SK-N-SH (cell line): Measurements from ENCODE around the gene TMPRSS5. TPM values are rescaled to one million over a fixed set of nuclear protein-coding genes. Genes with fewer than 3 reads are reported as not detected.

Experiments used
- CTCF ChIA-PET: fragments of 300-600, 350-600 bp; formaldehyde crosslinking; extraction: SDS; loops from one replicate; lab custom pipeline; 2021; lab: Yijun Ruan, JAX
- POLR2A ChIA-PET: fragments of 350-600 bp; sonication (Branson Sonifier 250); formaldehyde crosslinking; extraction: SDS; loops from one replicate; lab custom pipeline; 2020; ENCODE audit warnings: antibody characterized with exemption, inconsistent platforms; lab: Yijun Ruan, JAX
- DNase-seq: peaks from one replicate; pipeline ENCODE4 v3.0.0; 2012
- H2AFZ ChIP-seq: fragments of 200-600 bp; sonication (generic); 2 replicates; pipeline ENCODE4 v1.8.1; 2016; ENCODE audit warnings: antibody characterized with exemption, mild to moderate bottlenecking, low read depth
- H3F3A ChIP-seq: fragments of 200-600 bp; sonication (generic); replicated peaks from 2 replicates; pipeline ENCODE3; 2016; ENCODE audit warnings: antibody characterized with exemption, mild to moderate bottlenecking; ENCODE audit not compliant: insufficient read depth
- H3K27ac ChIP-seq, 2 experiments: fragments of 200-500 bp in 1 of 2; fragments of 200-600 bp in 1 of 2; sonication (Bioruptor generic) in 1 of 2; sonication (generic), shearing (Covaris generic) in 1 of 2; 2 replicates each; pipeline versions ENCODE4 v1.5.1 to v1.6.1; 2014 to 2016; ENCODE audit warnings: low read depth in 2 of 2, inconsistent platforms in 1 of 2, low read length in 1 of 2, mild to moderate bottlenecking in 1 of 2, mixed read lengths in 1 of 2
- H3K27me3 ChIP-seq: fragments of 200-600 bp; sonication (generic), shearing (Covaris generic); 2 replicates; pipeline ENCODE4 v1.6.1; 2016; ENCODE audit warnings: mixed run types; ENCODE audit not compliant: insufficient read depth
- H3K36me3 ChIP-seq, 2 experiments: fragments of 200-500 bp in 1 of 2; fragments of 200-600 bp in 1 of 2; sonication (Bioruptor generic) in 1 of 2; sonication (generic) in 1 of 2; replicated peaks in 1 of 2; 2 replicates each; pipeline versions ENCODE3 to v1.5.1; 2014 to 2016; ENCODE audit warnings: low read length in 1 of 2, mild to moderate bottlenecking in 1 of 2; ENCODE audit not compliant: insufficient read depth in 2 of 2, control insufficient read depth in 1 of 2
- H3K4me1 ChIP-seq, 2 experiments: fragments of 200-500 bp in 1 of 2; fragments of 200-600 bp in 1 of 2; sonication (Bioruptor generic) in 1 of 2; sonication (generic), shearing (Covaris generic) in 1 of 2; 2 replicates each; pipeline versions ENCODE4 v1.5.1 to v1.6.1; 2014 to 2016; ENCODE audit warnings: low read depth in 1 of 2, low read length in 1 of 2, mixed run types in 1 of 2; ENCODE audit not compliant: insufficient read depth in 2 of 2, control insufficient read depth in 1 of 2
- H3K4me2 ChIP-seq: fragments of 200-600 bp; sonication (generic), shearing (Covaris generic); 2 replicates; pipeline ENCODE4 v1.6.1; 2017; ENCODE audit warnings: mixed run types
- H3K4me3 ChIP-seq, 2 experiments: fragments of 200-500 bp in 1 of 2; fragments of 200-600 bp in 1 of 2; sonication (Bioruptor generic) in 1 of 2; sonication (generic), shearing (Covaris generic) in 1 of 2; 2 replicates each; pipeline versions ENCODE4 v1.5.1 to v1.8.1; 2014 to 2016; ENCODE audit warnings: low read depth in 2 of 2, inconsistent platforms in 1 of 2, low read length in 1 of 2, mild to moderate bottlenecking in 1 of 2, mixed read lengths in 1 of 2, moderate library complexity in 1 of 2
- H3K79me2 ChIP-seq: fragments of 200-600 bp; sonication (generic); 2 replicates; pipeline ENCODE4 v1.8.1; 2017; ENCODE audit warnings: mild to moderate bottlenecking; ENCODE audit not compliant: insufficient read depth
- H3K9ac ChIP-seq: fragments of 200-600 bp; sonication (generic); 2 replicates; pipeline ENCODE4 v1.6.1; 2017; ENCODE audit warnings: mixed run types
- H3K9me2 ChIP-seq: fragments of 200-600 bp; sonication (generic); 2 replicates; pipeline ENCODE4 v1.6.1; 2017; ENCODE audit warnings: mixed run types
- H3K9me3 ChIP-seq: fragments of 200-600 bp; sonication (generic); 2 replicates; pipeline ENCODE4 v1.6.1; 2017; ENCODE audit warnings: mixed run types, mild to moderate bottlenecking, moderate library complexity
- H4K20me1 ChIP-seq: fragments of 200-600 bp; sonication (generic); 2 replicates; pipeline ENCODE4 v1.6.1; 2017; ENCODE audit warnings: mild to moderate bottlenecking, mixed run types; ENCODE audit not compliant: insufficient read depth
- CTCF ChIP-seq: fragments of 200-600 bp; sonication (generic); IDR thresholded peaks from 2 replicates; pipeline ENCODE4 v1.6.1; 2017; ENCODE audit warnings: antibody characterized with exemption, mild to moderate bottlenecking, moderate library complexity
- ELF1 ChIP-seq: IDR thresholded peaks from 2 replicates; pipeline ENCODE4 v1.4.0; 2012
- FOSL2 ChIP-seq: IDR thresholded peaks from 2 replicates; pipeline ENCODE4 v1.4.0; 2012; ENCODE audit warnings: low read depth, mild to moderate bottlenecking, moderate library complexity, borderline replicate concordance
- GABPA ChIP-seq: IDR thresholded peaks from 2 replicates; pipeline ENCODE4 v1.4.0; 2012; ENCODE audit warnings: low read depth, mild to moderate bottlenecking
- GATA2 ChIP-seq: sonication (generic); formaldehyde crosslinking; IDR thresholded peaks from 2 replicates; pipeline ENCODE4 v1.5.0; 2020; ENCODE audit warnings: mild to moderate bottlenecking, missing genetic modification reagents
- MAX ChIP-seq: IDR thresholded peaks from 2 replicates; pipeline ENCODE4 v1.4.0; 2012; ENCODE audit warnings: low read depth
- MXI1 ChIP-seq: IDR thresholded peaks from 2 replicates; pipeline ENCODE4 v1.6.1; 2012; ENCODE audit warnings: mild to moderate bottlenecking, low read depth, low read length, improper control_type of control experiment
- NFIC ChIP-seq: IDR thresholded peaks from 2 replicates; pipeline ENCODE4 v1.4.0; 2012; ENCODE audit warnings: borderline replicate concordance
- NRF1 ChIP-seq: IDR thresholded peaks from 2 replicates; pipeline ENCODE4 v1.6.1; 2012; ENCODE audit warnings: low read depth, mild to moderate bottlenecking, low read length
- RAD21 ChIP-seq: IDR thresholded peaks from 2 replicates; pipeline ENCODE4 v1.6.1; 2012; ENCODE audit warnings: mild to moderate bottlenecking, low read length
- RCOR1 ChIP-seq: fragments of 150-350 bp; IDR thresholded peaks from 2 replicates; pipeline ENCODE4 v1.6.1; 2017; ENCODE audit warnings: antibody characterized with exemption, low read length
- RFX5 ChIP-seq: IDR thresholded peaks from 2 replicates; pipeline ENCODE4 v1.6.1; 2012; ENCODE audit warnings: mild to moderate bottlenecking, improper control_type of control experiment, low read length
- RXRA ChIP-seq: IDR thresholded peaks from 2 replicates; pipeline ENCODE4 v1.4.0; 2012; ENCODE audit warnings: low read depth, mild to moderate bottlenecking, borderline replicate concordance
- SMC3 ChIP-seq: IDR thresholded peaks from 2 replicates; pipeline ENCODE4 v1.6.1; 2012; ENCODE audit warnings: low read depth, low read length, improper control_type of control experiment
- TAF1 ChIP-seq: IDR thresholded peaks from 2 replicates; pipeline ENCODE4 v1.6.1; 2012; ENCODE audit warnings: low read depth, mild to moderate bottlenecking, low read length, moderate library complexity, borderline replicate concordance
- USF2 ChIP-seq: fragments of 150-350 bp; IDR thresholded peaks from 2 replicates; pipeline ENCODE4 v1.6.1; 2017; ENCODE audit warnings: antibody characterized with exemption, low read length, low read depth, borderline replicate concordance
- YY1 ChIP-seq: IDR thresholded peaks from 2 replicates; pipeline ENCODE4 v1.4.0; 2012; ENCODE audit warnings: low read depth, mild to moderate bottlenecking
- WGBS: methylation state at CpG from one replicate; pipeline ENCODE4 v1.1.6; 2017; ENCODE audit warnings: low lambda C conversion rate; 5-methylcytosine and 5-hydroxymethylcytosine counted together
- polyA plus RNA-seq, 3 experiments: library from polyadenylated mRNA; depleted of rRNA; stranded (reverse); fragments of >200 nt; gene quantifications; 2 replicates each; pipeline ENCODE4 v1.2.3, GENCODE V29; 2012
- TF ChIP-seq, protein P1 (sequence below): IDR thresholded peaks from 2 replicates; pipeline ENCODE4; 2012
- TF ChIP-seq, protein P2 (sequence below): fragments of 150-350 bp; IDR thresholded peaks from 2 replicates; pipeline ENCODE4 v1.6.1; 2016; ENCODE audit warnings: mild to moderate bottlenecking, low read depth, low read length
- TF ChIP-seq, protein P3 (sequence below): IDR thresholded peaks from 2 replicates; pipeline ENCODE4 v1.4.0; 2012; ENCODE audit warnings: low read depth, borderline replicate concordance

Gene TMPRSS5
- polyA plus RNA-seq, 1 of the 3 experiments (the other 2 are of a cell fraction) = 0.28 TPM

DNA sequence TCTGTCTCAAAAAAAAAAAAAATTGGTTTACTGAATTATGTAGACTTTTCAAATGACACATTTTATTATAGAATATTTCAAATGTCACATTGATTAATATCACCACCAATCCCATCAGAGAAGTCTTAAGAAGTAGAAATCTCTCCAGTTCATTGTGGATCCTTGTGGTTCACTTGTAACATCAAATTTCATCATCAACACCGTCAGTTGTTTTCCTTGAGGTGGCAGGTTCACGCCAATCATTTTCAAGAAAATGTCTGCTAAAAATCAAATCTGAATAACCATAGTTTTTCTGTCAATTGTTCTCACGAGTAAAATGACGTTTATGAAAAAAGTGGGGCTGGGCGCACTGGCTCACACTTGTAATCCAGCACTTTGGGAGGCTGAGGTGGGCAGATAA, 50.3 kb downstream of the TMPRSS5 start:
- Histone ChIP-seq H4K20me1 (no peaks in the 10 kb centered on the region), H3K27me3 (no peaks in the 10 kb centered on the region), H3F3A (no peaks in the 10 kb centered on the region), H3K9ac (no peak overlapping the region), H3K9me3 (no peaks in the 10 kb centered on the region), H3K27ac (no peak overlapping the region), H3K4me3 (no peak overlapping the region), H3K36me3 (no peaks in the 10 kb centered on the region), H3K9me2 (no peaks in the 10 kb centered on the region), H3K4me1 (no peaks in the 10 kb centered on the region), H3K4me2 (no peak overlapping the region), H2AFZ (no peak overlapping the region), H3K79me2 (no peaks in the 10 kb centered on the region)
- CTCF ChIA-PET = no interaction called here
- WGBS = 50% methylated on average over 5 of the region's 5 CpGs
- POLR2A ChIA-PET = no interaction called here
- no peak for DNase-seq
- TF ChIP-seq CTCF (no peak), MAX (no peak), SMC3 (no peak), YY1 (no peak), RXRA (no peak), FOSL2 (no peak), RCOR1 (no peak), RFX5 (no peak), GATA2 (CRISPR knock-in tag) (no peak), MXI1 (no peak), GABPA (no peak), TAF1 (no peak), RAD21 (no peak), NFIC (no peak), USF2 (no peak), NRF1 (no peak), ELF1 (no peak)
- TF ChIP-seq, protein P1, sequence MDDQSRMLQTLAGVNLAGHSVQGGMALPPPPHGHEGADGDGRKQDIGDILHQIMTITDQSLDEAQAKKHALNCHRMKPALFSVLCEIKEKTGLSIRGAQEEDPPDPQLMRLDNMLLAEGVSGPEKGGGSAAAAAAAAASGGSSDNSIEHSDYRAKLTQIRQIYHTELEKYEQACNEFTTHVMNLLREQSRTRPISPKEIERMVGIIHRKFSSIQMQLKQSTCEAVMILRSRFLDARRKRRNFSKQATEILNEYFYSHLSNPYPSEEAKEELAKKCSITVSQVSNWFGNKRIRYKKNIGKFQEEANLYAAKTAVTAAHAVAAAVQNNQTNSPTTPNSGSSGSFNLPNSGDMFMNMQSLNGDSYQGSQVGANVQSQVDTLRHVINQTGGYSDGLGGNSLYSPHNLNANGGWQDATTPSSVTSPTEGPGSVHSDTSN = no peak
- TF ChIP-seq, protein P2, sequence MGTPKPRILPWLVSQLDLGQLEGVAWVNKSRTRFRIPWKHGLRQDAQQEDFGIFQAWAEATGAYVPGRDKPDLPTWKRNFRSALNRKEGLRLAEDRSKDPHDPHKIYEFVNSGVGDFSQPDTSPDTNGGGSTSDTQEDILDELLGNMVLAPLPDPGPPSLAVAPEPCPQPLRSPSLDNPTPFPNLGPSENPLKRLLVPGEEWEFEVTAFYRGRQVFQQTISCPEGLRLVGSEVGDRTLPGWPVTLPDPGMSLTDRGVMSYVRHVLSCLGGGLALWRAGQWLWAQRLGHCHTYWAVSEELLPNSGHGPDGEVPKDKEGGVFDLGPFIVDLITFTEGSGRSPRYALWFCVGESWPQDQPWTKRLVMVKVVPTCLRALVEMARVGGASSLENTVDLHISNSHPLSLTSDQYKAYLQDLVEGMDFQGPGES = no peak
- TF ChIP-seq, protein P3, sequence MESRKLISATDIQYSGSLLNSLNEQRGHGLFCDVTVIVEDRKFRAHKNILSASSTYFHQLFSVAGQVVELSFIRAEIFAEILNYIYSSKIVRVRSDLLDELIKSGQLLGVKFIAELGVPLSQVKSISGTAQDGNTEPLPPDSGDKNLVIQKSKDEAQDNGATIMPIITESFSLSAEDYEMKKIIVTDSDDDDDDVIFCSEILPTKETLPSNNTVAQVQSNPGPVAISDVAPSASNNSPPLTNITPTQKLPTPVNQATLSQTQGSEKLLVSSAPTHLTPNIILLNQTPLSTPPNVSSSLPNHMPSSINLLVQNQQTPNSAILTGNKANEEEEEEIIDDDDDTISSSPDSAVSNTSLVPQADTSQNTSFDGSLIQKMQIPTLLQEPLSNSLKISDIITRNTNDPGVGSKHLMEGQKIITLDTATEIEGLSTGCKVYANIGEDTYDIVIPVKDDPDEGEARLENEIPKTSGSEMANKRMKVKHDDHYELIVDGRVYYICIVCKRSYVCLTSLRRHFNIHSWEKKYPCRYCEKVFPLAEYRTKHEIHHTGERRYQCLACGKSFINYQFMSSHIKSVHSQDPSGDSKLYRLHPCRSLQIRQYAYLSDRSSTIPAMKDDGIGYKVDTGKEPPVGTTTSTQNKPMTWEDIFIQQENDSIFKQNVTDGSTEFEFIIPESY = no peak
